ENCODE measurements around the gene PIP5K1C. TPM values are rescaled to one million over a fixed set of nuclear protein-coding genes. Genes with fewer than 3 reads are reported as not detected.

PIP5K1C gene
- total and polyA plus RNA-seq, 2 donors (not counting 1 experiment from before 2014, with no cell fraction given): 10.4 to 46.7 TPM

GRCh38 chr19:3620817-3621547 lies 79.3 kb downstream of the PIP5K1C start:
- Histone ChIP-seq H3K27me3 (replicated peaks in 1 of 4; ENCODE audit: control extremely low read depth in 1 of 4, control insufficient read depth in 3 of 4, insufficient read depth in 4 of 4, low read length in 3 of 4) (no peaks in the 10 kb centered on the region), H2AFZ (ENCODE audit: insufficient read depth, low read depth, low read length, poor library complexity, severe bottlenecking) (no peak overlapping the region), H3K36me3 (replicated peaks in 1 of 2; ENCODE audit: control extremely low read depth in 1 of 2, control insufficient read depth in 1 of 2, extremely low read depth in 1 of 2, insufficient read depth in 2 of 2, low read length in 1 of 2) (peaks cover 0 to 31% of the 10 kb centered on the region in 2 experiments), H3K27ac (ENCODE audit: low read length in 2 of 2) (no peak overlapping the region), H3K9me3 (ENCODE audit: control extremely low read depth in 1 of 3, control insufficient read depth in 2 of 3, insufficient read depth in 1 of 3, low read length in 2 of 3) (no peaks in the 10 kb centered on the region), H4K20me1 (ENCODE audit: control insufficient read depth, insufficient read depth, low read length, poor library complexity, severe bottlenecking) (peaks cover 57% of the 10 kb centered on the region), H3K9ac (ENCODE audit: low read length) (no peak overlapping the region), H3K79me2 (ENCODE audit: control insufficient read depth, insufficient read depth, low read length) (peaks cover 50% of the 10 kb centered on the region), H3K4me1 (ENCODE audit: control insufficient read depth in 2 of 2, insufficient read depth in 2 of 2, low read length in 2 of 2) (peaks cover 23 to 27% of the 10 kb centered on the region in 2 donors), H3K4me3 (ENCODE audit: control extremely low read depth in 1 of 5, extremely low read depth in 1 of 5, insufficient read depth in 1 of 5, low read depth in 2 of 5, low read length in 4 of 5) (no peak overlapping the region), H3K4me2 (replicated peaks; ENCODE audit: low read depth, low read length, poor library complexity, severe bottlenecking) (no peak overlapping the region)
- ChIA-PET POLR2A (no interaction called here), CTCF (interaction anchor here (0.6 to 6.4 kb wide), 5 partner anchors 16 to 910 kb away, joined by 3 to 47 read pairs (median 4); partner anchors contain the start of gene GIPC3)
- Mint-ChIP-seq H3K4me3 (no peak overlapping the region), H3K9me3 (ENCODE audit: insufficient read depth) (no peaks in the 10 kb centered on the region), H3K27ac (no peak overlapping the region), H3K4me1 (peaks cover 28% of the 10 kb centered on the region), H3K27me3 (no peaks in the 10 kb centered on the region)
- TF ChIP-seq CTCF (IDR thresholded peaks at IDR 0.05): no peak
- TF ChIP-seq EZH2 (IDR thresholded peaks at IDR 0.05; ENCODE audit: borderline replicate concordance, insufficient read depth, low read depth, low read length, poor library complexity, severe bottlenecking): no peak
- ATAC-seq (ENCODE audit: low read depth) (no peak), DNase-seq (no peak)
- 95% methylated on average over 23 of the region's 24 CpGs for WGBS (ENCODE audit: insufficient coverage)
- intact Hi-C loops (cut with micrococcal nuclease): no loop called here

GRCh38 chr19:3620145-3620816 lies 80.0 kb downstream of the PIP5K1C start:
- ATAC-seq (ENCODE audit: low read depth) (no peak), DNase-seq (no peak)
- Histone ChIP-seq H2AFZ (ENCODE audit: insufficient read depth, low read depth, low read length, poor library complexity, severe bottlenecking) (no peak overlapping the region), H3K27me3 (replicated peaks in 1 of 4; ENCODE audit: control extremely low read depth in 1 of 4, control insufficient read depth in 3 of 4, insufficient read depth in 4 of 4, low read length in 3 of 4) (no peaks in the 10 kb centered on the region), H3K9ac (ENCODE audit: low read length) (no peak overlapping the region), H3K9me3 (ENCODE audit: control extremely low read depth in 1 of 3, control insufficient read depth in 2 of 3, insufficient read depth in 1 of 3, low read length in 2 of 3) (no peaks in the 10 kb centered on the region), H3K4me2 (replicated peaks; ENCODE audit: low read depth, low read length, poor library complexity, severe bottlenecking) (no peak overlapping the region), H3K36me3 (replicated peaks in 1 of 2; ENCODE audit: control extremely low read depth in 1 of 2, control insufficient read depth in 1 of 2, extremely low read depth in 1 of 2, insufficient read depth in 2 of 2, low read length in 1 of 2) (peaks cover 0 to 31% of the 10 kb centered on the region in 2 experiments), H3K79me2 (ENCODE audit: control insufficient read depth, insufficient read depth, low read length) (peaks cover 43% of the 10 kb centered on the region), H3K27ac (ENCODE audit: low read length in 2 of 2) (no peak overlapping the region), H3K4me3 (ENCODE audit: control extremely low read depth in 1 of 5, extremely low read depth in 1 of 5, insufficient read depth in 1 of 5, low read depth in 2 of 5, low read length in 4 of 5) (no peak overlapping the region), H4K20me1 (ENCODE audit: control insufficient read depth, insufficient read depth, low read length, poor library complexity, severe bottlenecking) (peaks cover 50% of the 10 kb centered on the region), H3K4me1 (ENCODE audit: control insufficient read depth in 2 of 2, insufficient read depth in 2 of 2, low read length in 2 of 2) (peaks cover 17 to 20% of the 10 kb centered on the region in 2 donors)
- H3K9me3 Mint-ChIP-seq (ENCODE audit: insufficient read depth): no peaks in the 10 kb centered on the region
- H3K27ac Mint-ChIP-seq: no peak overlapping the region
- POLR2A ChIA-PET: interaction anchor here (0.5 kb wide), 1 partner anchor 1795 kb away, joined by 7 read pairs; no protein-coding TSS in a partner anchor
- intact Hi-C loops (cut with micrococcal nuclease): no loop called here
- no peak for TF ChIP-seq EZH2 (IDR thresholded peaks at IDR 0.05; ENCODE audit: borderline replicate concordance, insufficient read depth, low read depth, low read length, poor library complexity, severe bottlenecking)
- TF ChIP-seq CTCF (IDR thresholded peaks at IDR 0.05): no peak
- H3K4me1 Mint-ChIP-seq: peaks cover 25% of the 10 kb centered on the region
- 94% methylated on average over 17 of the region's 19 CpGs for WGBS (ENCODE audit: insufficient coverage)
- H3K4me3 Mint-ChIP-seq: no peak overlapping the region
- CTCF ChIA-PET: interaction anchor here (0.6 to 6.4 kb wide), 4 partner anchors 16 to 910 kb away, joined by 3 to 47 read pairs (median 4); no protein-coding TSS in a partner anchor
- no peaks in the 10 kb centered on the region for H3K27me3 Mint-ChIP-seq

All from B cell (primary cell).